ENCODE data around the gene RTN4RL2. TPM values are rescaled to one million over a fixed set of nuclear protein-coding genes. Genes with fewer than 3 reads are reported as not detected.

The RTN4RL2 gene
- total RNA-seq, 1 experiment from 2014 or later: 15.5 TPM

GRCh38 chr11:57482782-57483561 is 22.6 kb downstream of the RTN4RL2 start (continued):
- TF ChIP-seq E2F4 (CRISPR knock-in tag; IDR thresholded peaks at IDR 0.05; ENCODE audit: borderline replicate concordance, low read depth) (no peak), ATF6 (CRISPR knock-in tag; IDR thresholded peaks at IDR 0.05) (no peak), TP53 (CRISPR knock-in tag; IDR thresholded peaks at IDR 0.05) (no peak), USF2 (CRISPR knock-in tag; IDR thresholded peaks at IDR 0.05) (peak; percentile 77), MAX (CRISPR knock-in tag; IDR thresholded peaks at IDR 0.05) (peak; percentile 97), NR3C1 (CRISPR knock-in tag; conservative IDR thresholded peaks at IDR 0.05; ENCODE audit: low read depth) (no peak), FOXP1 (CRISPR knock-in tag; IDR thresholded peaks at IDR 0.05; ENCODE audit: borderline replicate concordance) (peak; percentile 61; the same call in 1 of the 2 replicates), ZNF425 (CRISPR knock-in tag; conservative IDR thresholded peaks at IDR 0.05) (no peak), ZNF232 (CRISPR knock-in tag; IDR thresholded peaks at IDR 0.05) (no peak), AFF4 (CRISPR knock-in tag; IDR thresholded peaks at IDR 0.05; ENCODE audit: borderline replicate concordance) (0 out of 2 replicates have a peak, but pooled peaks have one; percentile 79), CBFB (CRISPR knock-in tag; IDR thresholded peaks at IDR 0.05; ENCODE audit: low read depth) (no peak), E2F1 (CRISPR knock-in tag; IDR thresholded peaks at IDR 0.05) (no peak), AR (CRISPR knock-in tag; IDR thresholded peaks at IDR 0.05) (no peak), GRHL2 (CRISPR knock-in tag; IDR thresholded peaks at IDR 0.05; ENCODE audit: insufficient replicate concordance, severe bottlenecking) (no peak), STAT6 (CRISPR knock-in tag; conservative IDR thresholded peaks at IDR 0.05; ENCODE audit: low read depth) (no peak), ESRRA (CRISPR knock-in tag; IDR thresholded peaks at IDR 0.05; ENCODE audit: borderline replicate concordance) (no peak), ZNF263 (CRISPR knock-in tag; IDR thresholded peaks at IDR 0.05; ENCODE audit: low read depth) (no peak), FOXK1 (CRISPR knock-in tag; IDR thresholded peaks at IDR 0.05) (0 out of 2 replicates have a peak, but pooled peaks have one; percentile 53)

All from WTC11 (cell line).